IMR-90 (cell line): Measurements from ENCODE around the gene PCDHGB6.
"Not testable (repeated sequence)": the region's sequence is repeated elsewhere in the genome, so short reads cannot be mapped to it uniquely, and the experiment has no call there.

Source experiments
- BHLHE40 ChIP-seq: fragments of 150-350 bp; IDR thresholded peaks from 2 replicates; pipeline ENCODE4 v1.6.1; 2016; ENCODE audit warnings: mild to moderate bottlenecking, low read depth, low read length
- CEBPB ChIP-seq: IDR thresholded peaks from 2 replicates; pipeline ENCODE4 v1.6.1; 2012; ENCODE audit warnings: low read depth, low read length, improper control_type of control experiment
- CTCF ChIP-seq: conservative IDR thresholded peaks from 2 replicates; pipeline ENCODE4 v1.5.1; 2012; ENCODE audit warnings: mild to moderate bottlenecking, low read depth, low read length, improper control_type of control experiment
- MXI1 ChIP-seq: IDR thresholded peaks from 2 replicates; pipeline ENCODE4 v1.6.1; 2012; ENCODE audit warnings: low read depth, mild to moderate bottlenecking, low read length, moderate library complexity, borderline replicate concordance
- POLR2A ChIP-seq: IDR thresholded peaks from 2 replicates; pipeline ENCODE4 v1.6.1; 2012; ENCODE audit warnings: mild to moderate bottlenecking, low read depth, low read length
- RFX5 ChIP-seq: IDR thresholded peaks from 2 replicates; pipeline ENCODE4 v1.8.0; 2012; ENCODE audit warnings: low read depth, mild to moderate bottlenecking, low read length, moderate library complexity
- USF2 ChIP-seq: fragments of 150-350 bp; IDR thresholded peaks from 2 replicates; pipeline ENCODE4 v1.6.1; 2017; ENCODE audit warnings: mild to moderate bottlenecking, antibody characterized with exemption, low read length, low read depth

GRCh38 chr5:141432726-141433125 is 24.9 kb downstream of the PCDHGB6 start:
- TF ChIP-seq MXI1, CEBPB, RFX5, USF2, BHLHE40, CTCF, POLR2A: not testable (repeated sequence)
